GM19023 (cell line): ENCODE data around the gene LPGAT1.

Experiments used
- ATAC-seq: cut with Tn5 transposase; IDR thresholded peaks from one replicate; pipeline ENCODE4 v1.9.1; 2021; ENCODE audit warnings: mild to moderate bottlenecking, moderate library complexity; ENCODE audit not compliant: unreplicated experiment

The LPGAT1 gene

DNA sequence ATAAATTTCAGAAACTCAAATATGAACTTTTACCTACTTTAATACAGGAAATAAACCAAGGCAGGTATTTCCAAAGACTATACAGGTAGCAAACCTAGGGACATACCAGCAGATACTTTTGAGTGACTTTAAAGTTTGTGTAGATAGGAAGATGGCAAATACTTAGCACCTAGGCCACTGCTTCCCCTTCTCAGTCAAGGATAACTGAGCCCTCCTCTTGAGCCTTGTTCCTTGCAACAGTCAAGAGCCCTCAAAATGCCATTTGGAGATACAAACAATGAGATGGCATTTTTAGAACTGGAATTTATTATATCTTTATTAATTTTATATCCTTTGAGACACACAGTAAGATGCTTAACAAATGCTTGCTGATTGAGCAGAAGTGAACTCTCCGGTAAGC, 65.9 kb downstream of the LPGAT1 start:
- ATAC-seq = no peak

DNA sequence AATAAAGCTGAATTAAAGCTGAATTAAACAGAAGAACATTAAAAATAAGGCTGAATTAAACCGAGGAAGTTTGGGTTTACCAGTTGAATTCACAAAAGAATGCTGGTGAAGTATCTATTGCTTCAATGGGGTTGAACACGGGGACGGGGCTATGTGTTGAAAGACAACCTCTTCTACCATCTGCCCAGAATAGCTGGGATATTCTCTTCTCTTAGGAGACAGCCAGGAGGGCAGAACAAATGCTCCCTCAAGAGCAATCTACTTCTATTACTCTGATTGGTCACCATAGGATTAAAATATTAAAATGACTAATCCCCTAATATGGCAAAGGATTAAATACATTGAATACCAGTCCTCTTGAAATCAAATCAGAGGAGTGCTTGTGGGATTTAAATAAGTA, 68.4 kb downstream of the LPGAT1 start:
- no peak for ATAC-seq

DNA sequence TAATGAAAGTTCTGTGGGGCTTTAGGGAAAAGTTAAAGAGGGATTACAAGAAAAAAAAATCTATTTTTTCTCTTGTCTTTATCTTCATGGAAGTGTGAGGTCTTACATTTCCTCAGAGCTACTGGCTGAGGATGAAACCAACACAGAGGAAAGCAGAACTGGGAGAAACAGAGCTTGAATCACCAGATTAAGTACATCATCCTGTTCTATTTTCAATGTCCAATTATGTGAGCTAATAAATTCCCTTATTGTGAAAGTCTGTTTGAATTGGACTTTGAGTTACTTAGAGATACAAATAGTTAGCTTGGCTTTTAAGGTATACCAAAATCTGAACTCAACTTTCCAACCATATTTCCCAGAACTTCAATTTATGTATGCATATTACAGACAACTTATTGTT, 69.2 kb downstream of the LPGAT1 start:
- ATAC-seq = no peak

DNA sequence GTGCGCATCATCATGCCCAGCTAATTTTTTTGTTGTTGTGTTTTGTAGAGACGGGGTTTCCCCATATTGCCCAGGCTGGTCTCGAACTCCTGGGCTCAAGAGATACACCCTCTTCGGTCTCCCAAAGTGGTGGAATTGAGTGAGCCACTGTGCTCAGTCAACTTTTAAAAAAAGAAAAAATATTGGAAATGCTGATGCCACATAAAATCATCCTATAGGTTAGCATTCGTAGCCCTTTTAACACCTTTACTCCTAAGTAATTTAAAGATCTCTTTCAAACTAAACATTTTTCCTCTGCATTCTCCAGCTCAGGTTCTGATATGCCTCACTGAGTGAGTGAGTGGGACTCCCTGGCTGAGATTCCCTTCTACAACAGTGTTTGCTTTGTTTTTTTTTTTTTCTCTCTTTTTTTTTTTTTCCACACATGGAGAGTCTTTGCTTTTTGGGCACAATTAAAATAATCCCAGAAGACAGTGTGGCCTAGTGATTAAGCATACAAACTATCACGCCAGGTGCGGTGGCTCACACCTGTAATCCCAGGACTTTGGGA, 74.0 kb downstream of the LPGAT1 start:
- ATAC-seq = no peak

DNA sequence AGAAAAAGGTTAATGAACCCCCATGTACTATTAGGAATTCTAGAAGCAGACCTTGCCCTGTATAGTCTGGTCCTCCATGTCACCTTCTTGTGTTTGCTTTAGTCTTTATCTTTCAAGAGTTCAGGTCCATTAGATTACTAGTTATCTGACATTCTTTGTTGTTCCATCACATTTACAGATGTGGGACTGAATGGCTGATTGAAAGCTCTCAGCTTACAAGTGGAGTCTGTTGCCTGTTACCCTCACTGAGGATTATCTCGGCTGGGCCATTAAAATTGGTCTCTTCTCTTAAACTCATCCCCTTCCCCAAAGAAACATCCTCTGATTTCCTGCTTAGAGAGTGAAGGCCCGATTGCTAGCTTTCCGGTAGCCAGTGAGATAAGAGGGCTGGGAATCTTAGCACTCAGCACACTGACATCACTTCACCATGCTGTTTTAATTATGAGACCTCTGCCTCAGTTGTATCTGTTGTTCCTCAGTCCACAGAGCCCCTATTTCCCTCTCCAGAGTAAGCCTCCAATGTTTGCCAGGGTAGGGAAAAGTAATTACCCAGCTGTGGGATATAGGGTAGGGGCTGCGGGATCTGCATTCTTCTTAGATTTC, 76.8 kb downstream of the LPGAT1 start:
- ATAC-seq = no peak

DNA sequence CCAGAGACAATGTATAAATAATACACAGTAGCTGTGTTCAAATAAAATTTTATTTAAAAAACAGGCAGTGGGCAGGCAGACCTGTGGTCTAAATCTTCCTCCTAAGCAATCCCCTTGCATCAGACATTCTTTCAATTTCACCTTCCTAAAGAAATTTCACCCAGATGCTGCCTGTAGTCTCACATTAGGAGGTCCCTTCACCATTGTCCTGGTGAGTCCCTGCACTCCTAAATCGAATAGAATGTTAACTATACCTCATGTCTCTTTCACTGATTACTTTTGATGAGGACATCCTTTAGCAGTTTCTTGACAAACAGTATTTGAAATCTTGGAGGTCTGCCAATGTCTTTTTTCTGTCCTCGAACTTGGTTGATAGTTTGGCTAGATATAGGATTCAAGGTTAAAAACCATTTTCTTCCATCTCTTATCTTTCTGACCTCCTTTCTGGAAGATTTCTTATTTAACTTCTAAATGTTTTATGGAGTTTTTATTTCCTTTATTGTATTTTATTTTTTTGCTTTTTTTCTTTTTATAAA, 77.5 kb downstream of the LPGAT1 start:
- ATAC-seq = no peak

DNA sequence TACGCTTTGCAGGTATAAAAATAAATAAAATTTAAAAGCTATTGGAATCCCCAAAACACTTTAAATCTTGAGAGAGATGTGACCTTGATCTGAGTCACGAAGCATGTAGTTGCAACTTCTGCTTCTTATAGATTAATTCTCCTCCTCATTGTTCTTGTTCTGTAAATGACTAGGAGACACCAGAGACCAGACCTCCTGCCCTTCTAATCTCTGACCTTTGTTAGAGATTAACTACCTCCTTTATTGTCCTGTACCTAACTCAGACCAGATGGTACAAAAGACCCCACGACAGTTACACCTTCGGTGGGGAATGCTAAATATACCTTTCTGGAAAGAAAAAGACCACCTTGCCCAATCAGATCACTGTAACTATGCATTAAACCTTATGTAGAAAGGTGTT, 78.2 kb downstream of the LPGAT1 start:
- no peak for ATAC-seq

DNA sequence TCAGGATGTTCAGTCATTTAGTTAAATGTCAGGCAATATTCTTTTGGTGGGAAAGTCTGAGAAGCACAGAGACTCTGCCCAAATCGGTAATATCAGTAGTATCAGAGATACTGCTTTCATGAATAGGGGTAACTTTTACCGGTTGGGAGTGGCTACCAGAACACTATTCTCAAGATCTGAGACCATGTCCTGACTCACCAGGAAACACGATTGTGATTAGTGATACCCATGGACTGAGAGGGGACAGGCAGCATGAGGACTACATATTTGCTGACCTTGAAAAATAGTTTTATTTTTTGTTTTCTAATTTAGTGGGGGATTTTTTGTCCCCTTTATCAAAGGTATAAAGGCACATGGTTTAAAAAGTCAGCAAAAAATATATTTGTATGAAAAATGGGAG, 79.1 kb downstream of the LPGAT1 start:
- ATAC-seq = no peak

DNA sequence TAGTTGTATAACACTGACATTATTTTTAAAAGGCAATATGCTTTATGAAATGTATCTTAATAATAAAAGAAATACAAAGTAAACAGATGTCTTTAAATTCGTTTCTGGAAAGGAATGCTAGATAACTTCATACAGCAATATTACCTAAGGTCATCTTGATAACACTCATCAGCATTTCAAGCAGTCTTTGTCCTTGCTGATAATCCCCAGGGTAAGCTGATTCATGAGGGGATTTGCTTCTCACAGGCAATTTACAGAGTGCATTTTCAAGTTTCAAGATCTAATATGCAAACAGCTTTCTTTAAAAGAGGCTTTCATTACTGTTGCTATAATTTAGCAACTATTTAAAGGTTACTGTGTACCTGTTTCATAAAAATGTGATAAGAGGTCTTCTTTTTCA, 80.0 kb downstream of the LPGAT1 start:
- ATAC-seq = no peak

DNA sequence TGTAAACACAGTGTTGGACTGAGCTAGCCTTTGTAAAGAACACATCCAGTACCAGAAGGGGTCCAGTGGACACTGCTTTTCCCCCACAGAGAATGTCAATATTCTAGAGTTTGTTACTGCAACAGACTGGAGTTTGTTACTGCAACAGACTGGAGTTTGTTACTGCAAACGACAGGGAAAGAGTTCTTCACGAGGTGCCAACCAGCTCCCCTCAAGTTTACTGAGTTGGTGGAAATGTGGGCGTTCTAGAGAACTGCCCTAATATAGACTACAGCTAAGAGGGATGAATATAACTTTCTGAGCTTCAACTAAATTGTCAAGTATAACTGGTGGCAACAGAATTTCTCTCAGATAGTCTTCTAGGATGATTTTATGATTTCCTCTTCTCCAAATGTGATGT, 81.3 kb downstream of the LPGAT1 start:
- ATAC-seq = no peak

DNA sequence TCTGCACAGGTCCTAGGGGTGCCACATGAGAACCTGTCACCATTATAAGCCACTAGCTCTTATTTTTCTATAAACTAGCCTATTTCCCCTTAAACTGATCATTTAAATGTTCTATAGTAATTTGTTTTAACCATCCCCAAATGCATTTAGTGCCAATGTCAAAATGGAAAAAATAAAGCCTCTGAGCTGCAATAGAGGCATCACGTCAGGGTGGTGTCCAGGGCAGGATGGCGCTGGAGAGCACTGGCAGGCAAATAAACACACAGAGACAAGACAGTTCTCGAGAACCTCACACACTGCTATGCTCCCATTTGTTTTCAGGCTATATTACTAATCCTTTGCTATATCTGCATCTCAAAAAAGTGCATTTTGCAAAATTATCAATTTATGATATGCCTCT, 81.8 kb downstream of the LPGAT1 start:
- no peak for ATAC-seq

DNA sequence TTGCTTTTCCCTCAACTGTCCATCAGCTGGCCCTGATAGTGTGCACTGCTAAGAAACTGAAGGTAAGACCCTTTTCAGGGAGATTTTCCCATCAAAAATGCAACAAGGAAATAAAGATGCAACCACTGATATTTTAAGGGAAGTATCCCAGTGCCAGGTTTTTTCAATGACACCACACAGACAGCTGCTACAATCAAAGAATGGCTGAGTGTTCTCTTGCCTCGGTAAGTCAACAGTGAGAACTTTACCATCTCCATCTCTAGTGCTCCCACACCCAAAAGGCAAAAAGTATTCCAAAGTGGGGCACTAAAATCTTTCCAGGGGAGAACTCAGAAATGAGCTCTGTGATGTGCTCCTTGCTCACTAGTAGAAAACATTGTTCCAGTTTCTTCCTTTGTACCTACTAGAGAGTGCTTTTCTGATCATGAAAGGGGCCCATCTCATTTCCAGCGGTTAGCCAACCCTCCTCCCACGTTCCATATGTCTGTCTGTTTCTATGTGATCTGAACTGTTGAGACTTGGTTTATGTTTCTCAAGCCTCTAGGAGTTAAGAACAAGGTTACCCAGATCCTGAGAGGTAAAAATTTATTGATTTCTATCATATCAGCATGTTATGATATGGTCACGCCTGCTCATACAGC, 87.6 kb downstream of the LPGAT1 start:
- no peak for ATAC-seq

DNA sequence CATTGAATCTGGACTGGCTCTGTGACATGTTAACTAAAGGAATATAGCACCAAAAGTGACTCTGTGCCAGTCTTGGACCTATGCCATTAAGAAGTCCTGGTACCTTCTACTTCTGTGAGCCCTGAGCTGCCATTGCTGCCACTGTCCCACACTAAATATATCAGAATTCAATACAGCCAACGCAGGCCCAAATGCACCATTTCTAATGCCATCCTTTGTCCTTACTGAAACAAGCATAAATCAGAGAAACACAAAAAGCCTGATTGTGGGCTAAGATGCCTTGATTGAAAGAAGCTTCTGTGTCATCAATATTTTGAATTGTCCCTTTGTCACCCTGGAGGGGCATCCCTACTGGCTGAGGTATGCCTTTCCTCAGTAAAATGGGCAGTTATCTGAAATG, 88.3 kb downstream of the LPGAT1 start:
- no peak for ATAC-seq

DNA sequence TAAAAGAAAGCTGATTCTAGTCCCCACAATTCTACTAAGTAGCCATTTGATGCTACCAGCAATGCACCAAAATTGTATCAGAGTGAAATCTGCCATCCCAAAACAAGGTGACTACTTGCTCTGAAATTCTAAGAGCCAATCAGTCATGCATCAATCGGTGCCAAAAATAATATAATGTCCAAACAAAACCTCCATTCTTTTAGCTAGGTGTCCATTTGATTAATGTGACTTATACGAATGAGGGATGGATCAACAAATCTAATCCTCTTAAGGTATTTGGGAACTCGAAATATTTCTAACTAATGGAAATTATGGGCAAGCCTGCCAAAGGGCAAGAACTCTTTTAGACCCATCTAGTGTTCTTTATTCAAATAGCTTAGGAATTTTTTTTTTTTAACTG, 88.8 kb downstream of the LPGAT1 start:
- ATAC-seq = no peak

DNA sequence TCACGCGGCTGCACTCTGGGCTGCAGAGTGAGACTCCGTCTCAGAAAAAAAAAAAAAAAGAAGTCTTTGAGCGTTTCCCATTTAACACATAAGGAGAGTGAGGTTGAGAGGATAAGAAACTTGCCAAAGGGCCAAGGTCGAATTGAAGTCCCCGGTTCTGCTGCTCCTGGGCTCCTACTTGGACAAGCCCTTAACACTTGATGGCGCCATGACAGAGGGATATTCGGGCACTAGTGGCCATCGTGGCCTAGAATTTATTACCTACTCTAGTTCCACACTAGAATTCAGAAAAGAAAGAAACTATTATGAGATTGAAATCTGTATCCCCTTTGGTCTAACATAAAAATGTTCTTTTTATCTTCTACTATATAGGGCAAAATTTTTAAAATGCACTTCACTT, 89.4 kb downstream of the LPGAT1 start:
- no peak for ATAC-seq

DNA sequence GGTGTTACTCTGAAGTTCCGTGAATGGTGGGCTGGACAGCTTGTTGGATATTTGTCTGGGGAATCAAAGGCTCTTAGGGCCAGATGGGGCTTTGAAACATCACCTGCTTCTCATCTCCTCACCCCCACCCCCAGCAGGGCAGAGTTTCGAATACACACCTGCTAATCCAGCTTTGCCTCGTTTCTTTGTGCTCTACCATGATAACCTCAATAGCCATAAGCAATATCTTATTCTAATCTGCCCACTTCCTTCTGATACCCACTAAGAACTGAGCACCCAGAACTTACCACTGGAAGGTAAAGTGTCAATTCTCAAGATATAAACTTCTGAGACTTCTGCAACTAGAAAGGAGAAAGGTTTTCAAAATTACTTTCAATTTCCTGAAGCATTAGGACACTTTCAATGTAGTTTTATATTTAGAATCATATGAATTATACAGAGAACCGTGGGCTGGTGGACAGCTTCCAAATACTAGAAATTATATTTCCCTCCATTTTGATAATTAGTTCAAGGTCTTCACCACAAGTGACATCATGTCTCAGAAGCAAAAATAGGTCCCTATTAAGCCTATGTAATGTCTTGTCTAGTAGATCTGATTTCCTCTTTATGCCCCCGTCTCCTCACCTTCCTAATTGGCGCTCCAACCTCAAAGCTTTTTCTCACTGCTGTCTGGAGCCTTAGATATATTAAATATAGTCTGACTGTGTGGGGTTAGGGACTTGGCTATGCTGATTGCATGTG, 90.7 kb downstream of the LPGAT1 start:
- ATAC-seq = no peak

DNA sequence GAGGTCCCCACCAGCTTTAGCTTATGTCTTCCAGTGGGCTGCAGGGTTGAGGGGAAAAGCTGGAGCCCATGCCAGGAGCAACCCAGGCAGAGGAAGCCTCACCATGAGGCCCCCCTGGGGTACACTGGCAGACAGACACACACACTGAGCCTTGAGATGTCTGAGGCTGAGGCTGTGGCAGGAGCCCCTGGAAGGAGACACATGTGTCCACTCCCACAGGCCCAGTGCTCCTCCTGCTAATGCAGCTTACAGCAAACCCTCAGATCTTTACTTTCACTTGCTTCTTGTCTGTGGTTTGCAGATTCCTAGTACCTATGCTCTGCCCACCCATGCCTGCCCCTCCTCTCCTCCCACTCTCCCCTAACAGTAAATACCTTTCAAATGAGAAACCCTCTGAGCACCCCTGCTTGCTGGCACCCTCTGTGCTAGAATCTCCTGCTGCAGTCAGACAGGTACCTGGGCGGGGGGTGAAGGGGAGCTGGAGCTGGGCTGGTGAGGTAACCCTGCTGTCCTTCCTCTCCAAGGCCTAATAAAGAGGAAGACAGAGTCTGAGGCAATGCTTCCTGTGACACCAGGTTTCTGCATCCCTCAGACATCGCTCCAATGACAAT, 91.8 kb downstream of the LPGAT1 start:
- ATAC-seq = no peak

DNA sequence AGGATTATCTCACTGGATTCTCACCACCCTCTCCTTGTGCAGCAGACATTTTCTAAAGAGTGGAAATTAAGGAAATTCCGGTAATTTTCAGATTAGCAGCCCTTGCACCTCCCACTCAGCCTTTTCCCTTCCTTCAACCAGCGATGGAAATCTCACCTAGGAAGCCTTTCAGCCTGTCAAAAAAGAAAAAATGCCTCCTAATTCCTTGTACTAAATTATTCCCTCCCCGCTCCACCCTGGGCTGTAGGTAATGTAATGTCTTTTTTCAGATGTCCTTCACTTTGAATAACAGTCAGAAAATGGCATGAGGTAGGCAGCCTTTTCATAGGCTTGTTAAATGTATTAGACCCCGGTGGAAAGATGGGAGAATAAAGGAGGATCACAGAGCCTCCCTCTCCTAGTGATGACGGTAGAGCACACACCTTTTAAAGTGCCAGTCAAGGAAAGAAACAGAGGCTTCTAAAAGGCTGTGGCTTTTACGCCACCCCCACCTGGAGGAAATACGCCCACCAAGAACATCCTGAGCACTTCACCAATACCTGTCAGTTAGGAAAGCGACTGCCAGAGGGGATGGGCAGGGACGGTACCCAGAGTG, 92.4 kb downstream of the LPGAT1 start:
- no peak for ATAC-seq

DNA sequence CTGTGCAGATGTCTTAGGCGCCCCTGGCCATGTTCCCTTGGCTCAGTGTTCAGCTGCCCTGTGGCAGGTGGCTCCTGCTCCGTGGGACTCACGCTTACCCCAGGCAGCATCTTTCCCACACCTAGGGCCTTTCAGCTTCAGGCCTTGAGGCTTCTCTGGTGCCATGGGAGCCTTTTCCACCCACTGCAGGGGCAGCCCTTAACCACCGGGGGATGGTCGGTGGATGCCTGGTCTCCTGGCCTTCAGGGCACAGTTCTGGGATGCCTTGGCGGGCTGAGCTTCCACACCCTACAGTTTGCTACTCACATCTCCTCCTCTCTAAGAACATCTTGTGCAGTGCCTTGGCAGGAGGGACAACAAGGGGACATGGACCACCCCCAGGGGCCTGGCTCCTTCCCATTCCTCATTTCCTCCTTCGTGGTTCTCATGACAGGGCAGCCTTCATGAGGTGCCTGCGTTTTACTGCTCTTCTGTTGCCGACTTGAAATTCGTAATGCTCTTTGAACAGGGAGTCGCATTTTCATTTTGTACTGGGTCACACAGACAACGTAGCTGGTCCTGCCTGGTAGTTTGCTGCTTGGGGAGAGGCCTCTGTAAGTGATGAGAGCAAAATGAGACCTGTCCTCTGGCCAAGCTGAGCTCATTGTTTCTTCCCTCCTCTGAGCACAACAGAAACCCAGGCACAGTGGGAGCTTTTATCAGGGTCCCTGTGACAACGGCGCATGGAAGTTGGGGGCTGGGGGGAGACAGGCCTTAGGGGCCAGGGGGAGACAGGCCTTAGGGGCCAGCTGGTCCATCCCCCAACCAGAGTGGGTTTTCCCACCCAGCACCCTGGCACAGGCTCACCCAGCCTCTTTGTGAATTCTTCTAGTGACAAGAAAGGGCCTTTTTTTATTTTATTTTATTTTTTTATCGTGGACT, 93.2 kb downstream of the LPGAT1 start:
- ATAC-seq = no peak

DNA sequence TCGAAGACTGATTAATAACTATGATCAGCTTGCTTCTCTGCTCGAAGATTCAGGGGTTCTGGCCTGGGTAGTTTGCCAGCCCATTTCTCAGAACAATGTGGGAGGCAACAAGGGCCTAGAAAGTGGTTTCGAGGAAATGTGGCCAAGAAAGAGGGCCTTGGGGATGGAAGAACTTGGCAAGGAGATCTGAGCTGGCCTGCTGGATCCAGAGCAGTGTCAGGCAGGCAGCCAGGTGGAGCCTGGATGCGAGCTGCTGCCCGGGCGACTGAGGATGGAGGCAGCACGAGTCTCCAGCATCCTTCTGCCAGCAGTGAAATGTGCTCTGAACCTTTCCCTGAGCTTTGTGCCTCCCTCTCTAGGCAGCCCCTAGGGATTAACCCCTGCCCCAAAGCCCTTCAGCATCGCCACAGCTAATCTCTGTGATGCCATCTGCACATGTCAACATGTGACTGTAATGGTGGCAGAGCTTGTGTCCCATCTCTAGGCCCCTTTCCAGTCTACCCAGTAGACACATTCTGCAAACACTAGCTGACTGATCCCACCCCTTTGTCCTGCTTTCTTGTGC, 94.1 kb downstream of the LPGAT1 start:
- ATAC-seq = no peak
